ENCODE results near the gene COX6A2.
"Not testable (repeated sequence)": the region's sequence is repeated elsewhere in the genome, so short reads cannot be mapped to it uniquely, and the experiment has no call there.

COX6A2 gene

DNA sequence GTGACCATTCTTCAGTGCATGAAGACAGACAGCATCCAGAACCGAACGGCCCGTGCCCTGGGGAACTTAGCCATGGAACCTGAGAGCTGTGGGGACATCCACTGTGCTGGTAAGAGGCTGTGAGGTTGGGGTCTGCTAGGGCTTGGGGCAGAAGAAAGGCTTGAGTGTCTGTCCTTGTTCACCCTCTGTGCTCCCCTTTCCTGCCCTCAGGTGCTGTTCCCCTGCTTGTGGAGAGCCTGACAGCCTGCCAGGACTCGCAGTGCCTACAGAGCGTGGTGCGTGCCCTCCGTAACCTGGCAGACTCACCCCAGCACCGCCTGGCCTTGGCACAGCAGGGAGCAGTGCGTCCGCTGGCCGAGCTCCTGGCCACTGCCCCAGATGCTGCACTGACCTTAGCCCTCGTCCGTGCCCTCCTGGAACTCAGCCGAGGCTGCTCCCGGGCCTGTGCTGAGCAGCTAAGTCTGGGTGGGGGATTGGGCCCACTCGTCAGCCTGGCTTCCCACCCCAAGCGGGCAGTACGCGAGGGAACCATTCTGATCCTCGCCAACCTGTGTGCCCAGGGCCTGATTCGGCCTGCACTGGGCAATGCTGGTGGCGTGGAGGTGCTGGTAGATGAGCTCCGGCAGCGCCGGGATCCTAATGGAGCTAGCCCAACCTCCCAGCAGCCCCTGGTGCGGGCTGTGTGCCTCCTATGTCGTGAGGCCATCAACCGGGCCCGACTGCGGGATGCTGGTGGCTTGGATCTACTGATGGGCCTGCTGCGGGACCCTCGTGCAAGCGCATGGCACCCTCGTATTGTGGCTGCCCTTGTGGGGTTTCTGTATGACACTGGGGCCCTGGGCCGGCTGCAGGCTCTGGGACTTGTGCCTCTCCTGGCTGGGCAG is 34.0 kb upstream of the COX6A2 start:
- no peak for DNase-seq (ENCODE audit: low read depth in 2 of 3, low spot score in 2 of 3)

DNA sequence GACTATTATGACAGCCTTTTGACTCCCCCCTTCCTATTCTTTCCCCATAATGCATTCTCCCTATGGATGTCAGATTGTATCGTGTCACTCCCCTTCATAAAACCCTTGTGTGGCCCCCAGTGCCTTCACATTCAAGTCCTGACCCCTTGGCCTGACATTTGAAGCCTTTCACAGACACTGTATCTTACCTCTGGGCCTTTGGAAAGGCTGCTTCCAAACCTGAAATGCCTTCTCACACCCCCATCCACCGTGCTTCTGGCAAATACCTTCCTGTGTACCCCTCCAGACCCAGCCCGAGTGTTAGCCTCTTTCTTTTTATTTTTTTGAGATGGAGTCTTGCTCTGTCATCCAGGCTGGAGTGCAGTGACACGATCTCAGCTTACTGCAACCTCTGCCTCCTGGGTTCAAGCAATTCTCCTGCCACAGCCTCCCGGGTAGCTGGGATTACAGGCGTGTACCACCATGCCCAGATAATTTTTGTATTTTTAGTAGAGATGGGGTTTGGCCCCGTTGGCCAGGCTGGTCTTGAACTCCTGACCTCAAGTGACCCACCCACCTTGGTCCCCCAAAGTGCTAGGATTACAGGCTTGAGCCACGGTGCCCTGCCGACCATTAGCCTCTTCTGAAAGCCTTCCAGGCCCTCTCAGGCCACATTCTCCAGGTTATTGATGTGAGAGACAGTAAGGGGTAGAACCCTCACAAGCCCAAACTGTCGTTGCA is 33.2 kb upstream of the COX6A2 start:
- no peak for DNase-seq (ENCODE audit: low read depth in 2 of 3, low spot score in 2 of 3)

DNA sequence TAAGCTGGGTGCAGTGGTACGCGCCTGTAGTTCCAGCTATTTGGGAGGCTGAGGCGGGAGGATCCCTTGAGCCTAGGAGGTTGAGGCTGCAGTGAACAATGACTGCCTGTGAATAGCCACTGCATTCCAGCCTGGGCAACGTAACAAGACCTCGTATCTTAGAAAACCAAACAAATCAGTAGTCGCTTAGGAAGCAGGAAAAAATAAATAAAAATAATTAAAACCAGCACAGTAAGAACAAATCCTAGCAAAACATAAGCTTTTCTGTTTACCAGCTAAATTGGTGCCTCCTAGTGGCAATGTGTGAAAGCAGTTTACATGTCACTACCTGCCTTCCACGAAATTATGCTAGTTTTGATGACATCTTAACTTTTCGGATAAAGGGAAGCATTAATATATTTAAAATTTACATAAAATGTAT is 32.4 kb upstream of the COX6A2 start:
- no peak for DNase-seq (ENCODE audit: low read depth in 2 of 3, low spot score in 2 of 3)

DNA sequence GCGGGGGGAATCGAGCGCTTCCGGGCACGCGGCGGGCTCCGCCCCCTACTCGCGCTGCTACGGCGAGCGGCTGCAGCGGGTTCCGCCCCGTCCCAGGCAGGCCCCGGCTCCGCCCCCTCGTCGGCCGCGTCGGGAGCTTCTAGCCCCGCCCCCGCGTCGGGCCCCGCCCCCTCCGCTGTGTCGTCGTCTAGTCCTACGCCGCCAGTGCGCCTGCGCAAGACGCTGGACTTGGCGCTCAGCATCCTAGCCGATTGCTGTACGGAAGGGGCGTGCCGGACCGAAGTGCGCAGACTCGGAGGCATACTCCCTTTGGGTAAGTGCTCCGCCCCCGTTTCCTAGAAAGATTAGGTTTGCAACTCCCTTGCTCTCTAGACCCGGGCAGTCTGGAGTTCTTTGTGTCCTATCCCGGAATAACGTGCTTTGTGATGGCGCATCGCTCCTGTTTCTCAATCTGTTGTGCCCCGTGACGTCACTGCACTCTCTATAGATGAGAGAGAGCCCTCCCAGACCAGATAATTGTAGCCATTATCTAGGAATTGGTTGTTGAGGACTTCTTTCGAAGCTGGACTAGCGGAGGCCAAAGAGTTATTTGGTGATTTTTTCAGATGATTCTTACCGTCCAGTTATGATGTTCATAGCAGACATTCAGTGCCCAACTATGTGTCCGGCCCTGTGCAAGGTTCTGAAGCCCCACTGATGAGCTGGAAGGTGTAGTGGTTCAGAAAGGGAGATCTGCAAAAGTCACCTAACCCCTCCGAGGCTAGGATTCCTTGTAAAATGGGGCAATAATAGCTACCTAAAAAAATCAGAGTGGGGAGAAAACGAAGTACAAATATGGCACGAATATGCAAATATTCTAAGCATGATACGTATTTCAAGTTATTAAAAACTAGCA is 31.8 kb upstream of the COX6A2 start:
- DNase-seq (ENCODE audit: low read depth in 2 of 3, low spot score in 2 of 3), result peak; percentile 98 to 99 (median 98)

DNA sequence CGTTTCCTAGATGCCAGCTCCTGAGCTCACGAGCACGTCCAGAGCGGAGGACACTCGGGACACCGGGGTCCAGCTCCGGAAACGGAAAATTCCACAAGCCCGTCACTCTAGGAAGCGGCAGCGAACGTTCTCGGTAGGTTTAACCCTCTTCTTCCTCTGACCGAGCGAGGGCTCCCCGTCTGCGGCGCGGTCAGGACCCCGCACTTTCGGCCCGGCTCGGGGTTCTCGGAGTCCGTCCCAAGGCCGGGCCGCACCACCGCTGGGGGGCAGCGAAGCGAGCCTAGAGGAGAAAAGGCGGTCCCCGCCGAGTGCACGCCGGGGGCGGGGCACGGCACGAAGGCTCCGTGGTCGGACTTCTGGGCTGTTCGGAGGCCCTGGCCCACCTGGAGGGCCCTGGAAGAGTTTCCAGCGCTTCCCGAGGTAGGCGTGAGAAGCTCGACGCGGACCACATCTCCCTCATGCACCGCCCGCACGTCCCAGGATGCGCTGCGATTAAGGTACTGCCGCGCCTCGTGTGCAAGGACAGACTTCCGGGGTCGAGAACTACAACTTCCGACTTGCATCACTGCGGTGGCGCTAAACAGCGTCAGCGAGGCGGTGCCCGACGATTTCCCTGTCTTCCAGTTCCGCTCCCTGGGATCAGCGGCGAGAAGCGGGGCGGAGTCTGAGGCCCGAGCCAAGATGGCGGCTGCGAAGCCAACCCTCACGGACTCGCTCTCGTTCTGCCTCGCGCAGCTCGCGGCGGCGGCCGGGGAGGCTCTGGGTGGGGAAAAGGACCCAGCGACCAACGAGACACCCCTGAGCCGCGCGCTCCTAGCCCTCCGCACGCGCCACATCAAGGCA is 30.9 kb upstream of the COX6A2 start, which contains the start of gene ARMC5:
Gene ARMC5 (plus strand): TSS at position 658 of the 843 bp plus-strand sequence. CDS start 24 bp downstream, at position 682.
- DNase-seq (ENCODE audit: low read depth in 2 of 3, low spot score in 2 of 3), result peak; percentile 86 to 89 (median 89)

DNA sequence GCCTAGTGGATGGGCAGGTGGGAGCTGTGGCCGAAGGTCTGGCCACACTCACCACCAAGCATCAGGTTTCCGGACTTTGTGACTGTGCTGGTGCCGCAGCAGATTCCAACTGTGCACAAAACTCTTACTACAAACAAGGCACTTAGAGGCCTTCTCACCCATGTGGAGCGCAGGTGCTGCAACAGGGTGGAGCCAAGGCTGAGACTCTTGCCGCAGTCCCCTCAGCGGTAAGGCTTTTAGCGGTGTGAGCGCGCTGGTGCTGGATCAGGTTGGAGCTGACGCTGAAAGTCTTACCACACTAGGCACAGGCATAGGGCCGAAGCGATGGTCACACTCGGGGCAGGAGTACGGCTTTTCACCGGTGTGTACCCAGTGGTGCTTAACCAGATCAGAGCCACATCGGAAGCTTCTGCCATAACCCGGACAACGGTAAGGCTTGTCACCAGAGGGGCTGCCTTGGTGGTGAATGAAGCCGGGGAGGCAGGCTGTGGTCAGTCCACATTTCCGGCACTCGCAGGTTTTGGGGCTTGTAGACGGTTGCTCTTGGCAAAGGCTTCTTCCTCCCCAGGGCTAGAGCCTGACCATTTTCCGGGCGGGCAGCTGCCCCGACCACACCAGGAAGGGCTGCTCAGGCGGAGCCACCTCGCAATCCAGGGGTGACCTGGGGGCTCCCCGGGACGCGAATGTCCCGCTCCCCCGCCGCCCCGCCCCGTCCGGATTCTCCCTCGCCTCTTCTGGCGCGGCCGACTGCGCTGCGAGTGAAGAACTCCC is 30.1 kb upstream of the COX6A2 start:
- peak in 2 of 3 experiments; percentile 27 to 32 for DNase-seq (ENCODE audit: low read depth in 2 of 3, low spot score in 2 of 3)

DNA sequence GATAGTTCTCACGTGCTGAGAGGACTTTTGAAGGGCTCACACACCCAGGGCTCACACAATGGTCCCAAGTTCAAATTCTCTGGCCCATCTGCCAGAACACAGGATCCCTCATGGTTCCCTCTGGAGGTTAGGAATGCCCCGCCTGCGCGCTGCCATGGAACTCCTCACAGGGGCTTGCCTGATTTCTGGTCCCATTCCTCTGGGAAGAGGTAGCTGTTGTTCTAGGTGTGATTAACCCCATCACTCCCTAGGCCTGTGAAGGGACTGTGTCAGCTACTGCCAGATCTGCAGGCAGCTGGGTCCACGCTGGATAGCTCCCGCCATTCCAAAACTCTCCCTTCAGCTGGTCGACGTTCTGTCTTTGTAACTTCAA is 28.8 kb upstream of the COX6A2 start:
- DNase-seq (ENCODE audit: low read depth in 2 of 3, low spot score in 2 of 3), result no peak

DNA sequence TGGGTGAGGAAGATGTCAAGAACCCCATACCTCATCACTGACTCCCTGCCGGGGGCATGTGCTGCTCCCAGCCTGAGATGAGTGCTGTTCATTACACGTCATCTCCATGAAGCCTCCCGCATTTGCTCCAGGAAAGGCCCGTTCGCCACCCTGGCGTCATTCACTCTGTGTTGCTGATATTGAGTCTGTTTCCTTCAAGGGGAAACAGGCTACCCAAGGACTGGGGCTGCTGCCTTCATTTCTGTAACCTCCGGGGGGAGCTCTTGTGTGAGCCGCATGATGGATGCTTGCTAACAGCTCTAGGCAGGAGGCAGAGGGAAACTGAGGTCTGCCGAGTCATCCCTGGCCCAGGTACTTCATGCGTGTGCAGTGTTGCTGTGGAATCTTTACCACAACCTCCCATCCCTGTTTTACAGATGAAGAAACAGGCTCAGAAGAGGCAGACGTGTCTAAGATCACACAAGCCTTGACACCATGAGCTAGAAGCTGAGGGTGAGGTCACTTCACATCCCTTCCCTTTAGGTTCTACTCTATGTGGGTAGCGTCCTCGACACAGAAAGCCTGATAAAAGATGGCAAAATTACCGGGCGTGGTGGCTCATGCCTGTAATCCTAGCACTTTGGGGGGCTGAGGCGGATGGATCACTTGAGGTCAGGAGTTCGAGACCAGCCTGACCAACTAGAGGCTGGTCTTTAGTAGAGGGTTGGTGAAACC is 27.6 kb upstream of the COX6A2 start:
- no peak for DNase-seq (ENCODE audit: low read depth in 2 of 3, low spot score in 2 of 3)

DNA sequence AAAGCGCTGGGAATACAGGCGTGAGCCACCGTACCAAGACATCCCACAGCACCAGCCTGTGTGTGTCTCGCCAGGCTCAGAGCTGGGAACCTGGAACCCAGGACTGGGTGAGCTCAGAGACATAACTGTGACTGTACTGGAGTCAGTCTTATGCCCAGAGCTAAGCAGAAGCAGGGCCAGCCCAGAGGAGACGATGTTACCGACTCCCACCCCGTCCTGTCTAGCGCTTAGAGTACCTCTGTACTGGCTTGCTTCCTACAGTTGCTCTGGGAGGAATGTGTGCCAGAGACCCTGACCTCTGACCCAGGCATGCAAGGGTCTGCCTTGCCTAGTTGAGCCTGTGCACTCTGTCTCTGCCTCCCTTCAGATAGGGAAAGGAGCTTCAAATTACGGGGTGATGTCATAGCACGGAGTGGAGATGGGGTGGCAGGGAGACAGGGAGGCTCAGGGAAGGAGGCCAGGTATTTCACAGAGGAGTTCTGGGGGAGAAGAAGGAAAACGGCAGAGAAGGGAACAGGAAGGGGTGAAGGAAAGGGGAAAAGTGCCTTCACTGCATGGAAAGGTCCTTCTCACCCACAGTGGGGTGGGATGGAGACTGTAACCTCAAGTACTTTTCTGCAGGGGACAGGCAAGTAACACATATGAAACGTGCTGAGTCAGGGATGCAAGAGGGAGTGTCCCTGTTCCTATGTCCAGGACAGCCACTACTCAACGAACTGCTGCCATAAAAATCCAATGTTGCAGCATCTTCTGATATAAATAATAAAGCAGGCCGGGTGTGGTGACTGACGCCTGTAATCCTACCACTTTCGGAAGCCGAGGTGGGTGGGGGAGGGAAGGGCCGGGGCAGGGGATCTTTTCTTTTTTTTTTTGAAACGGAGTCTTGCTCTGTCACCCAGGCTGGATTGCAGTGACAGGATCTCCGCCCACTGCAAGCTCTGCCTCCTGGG is 25.4 kb upstream of the COX6A2 start:
- DNase-seq (ENCODE audit: low read depth in 2 of 3, low spot score in 2 of 3), result no peak

DNA sequence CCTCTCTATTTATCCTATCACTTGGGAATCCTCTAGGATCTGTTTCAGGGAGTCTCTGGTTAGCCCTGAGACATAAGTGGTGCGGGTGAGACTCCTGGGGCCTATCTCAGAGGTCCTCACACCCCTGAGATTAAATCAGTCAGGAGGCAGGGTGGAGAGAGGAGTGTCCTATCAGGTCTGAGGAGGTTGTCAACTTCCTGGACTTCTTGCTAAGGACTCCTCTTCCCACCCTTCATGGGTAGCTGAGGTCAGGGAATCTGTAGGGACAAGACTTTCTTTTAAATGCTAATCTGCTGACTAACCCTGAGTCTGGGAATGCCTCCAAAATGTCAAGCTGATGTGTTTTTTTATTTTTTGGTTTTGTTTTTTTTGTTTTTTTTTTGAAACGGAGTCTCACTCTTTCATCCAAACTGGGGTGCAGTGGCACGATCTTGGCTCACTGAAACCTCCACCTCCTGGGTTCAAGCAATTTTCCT is 24.5 kb upstream of the COX6A2 start:
- DNase-seq (ENCODE audit: low read depth in 2 of 3, low spot score in 2 of 3), result no peak

DNA sequence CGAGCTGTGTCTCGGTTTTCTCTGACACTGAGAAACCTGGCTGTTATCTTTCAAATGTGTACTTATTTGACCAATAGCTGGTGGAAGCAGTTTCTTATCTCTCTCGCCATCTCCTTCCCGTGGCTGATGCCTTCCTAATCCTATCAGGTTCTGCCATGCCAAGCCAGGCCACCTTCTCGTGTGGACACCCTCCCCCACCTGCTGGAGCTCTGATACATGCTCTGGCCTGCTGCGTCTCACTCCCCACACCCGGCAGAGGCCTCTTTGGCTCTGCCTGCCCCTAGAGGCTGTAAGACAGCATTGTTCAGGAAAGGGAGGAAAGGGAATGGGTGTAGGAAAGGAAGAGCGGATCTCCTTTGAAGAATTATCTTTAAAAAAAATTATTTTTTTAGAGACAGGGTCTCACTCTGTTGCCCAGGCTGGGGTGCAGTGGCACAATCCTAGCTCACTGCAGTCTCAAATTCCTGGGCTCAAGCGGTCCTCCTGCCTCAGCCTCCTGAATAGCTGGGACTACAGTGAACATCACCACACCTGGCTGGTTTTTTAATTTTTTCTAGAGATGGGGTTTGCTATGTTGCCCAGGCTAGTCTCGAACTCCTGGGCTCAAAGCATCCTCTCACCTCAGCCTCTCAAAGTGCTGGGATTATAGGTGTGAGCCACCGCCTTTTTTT is 23.7 kb upstream of the COX6A2 start:
- no peak for DNase-seq (ENCODE audit: low read depth in 2 of 3, low spot score in 2 of 3)

DNA sequence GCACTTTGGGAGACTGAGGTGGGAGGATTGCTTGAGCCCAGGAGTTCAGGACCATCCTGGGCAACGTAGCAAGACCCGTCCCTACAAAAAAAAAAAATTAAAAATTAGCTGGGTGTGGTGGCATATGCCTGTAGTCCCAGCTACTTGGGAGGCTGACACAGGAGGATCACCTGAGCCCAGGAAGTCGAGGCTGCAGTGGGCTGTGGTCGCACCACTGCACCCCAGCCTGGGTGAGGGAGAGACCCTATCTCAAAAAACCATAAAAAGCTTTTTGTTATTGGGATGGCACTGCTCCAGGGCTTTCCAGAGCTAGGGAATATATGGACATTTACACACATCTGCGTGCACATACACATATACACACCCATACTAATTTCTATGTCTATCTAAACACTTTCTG is 23.0 kb upstream of the COX6A2 start:
- no peak for DNase-seq (ENCODE audit: low read depth in 2 of 3, low spot score in 2 of 3)

DNA sequence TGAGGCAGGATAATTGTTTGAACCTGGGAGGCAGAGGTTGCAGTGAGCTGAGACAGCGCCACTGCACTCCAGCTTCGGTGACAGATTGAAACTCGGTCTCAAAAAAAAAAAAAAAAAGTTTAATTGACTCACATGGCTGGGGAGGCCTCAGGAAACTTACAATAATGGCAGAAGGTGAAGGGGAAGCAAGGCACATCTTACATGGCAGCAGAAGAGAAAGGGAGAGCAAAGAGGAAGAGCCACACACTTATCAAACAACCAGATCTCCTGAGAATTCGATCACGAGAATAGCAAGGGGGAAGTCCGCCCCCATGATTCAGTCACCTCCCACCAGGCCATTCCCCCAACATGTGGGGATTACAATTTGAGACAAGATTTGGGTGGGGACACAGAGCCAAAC is 17.8 kb upstream of the COX6A2 start:
- DNase-seq (ENCODE audit: low read depth in 2 of 3, low spot score in 2 of 3), result not testable (repeated sequence)

DNA sequence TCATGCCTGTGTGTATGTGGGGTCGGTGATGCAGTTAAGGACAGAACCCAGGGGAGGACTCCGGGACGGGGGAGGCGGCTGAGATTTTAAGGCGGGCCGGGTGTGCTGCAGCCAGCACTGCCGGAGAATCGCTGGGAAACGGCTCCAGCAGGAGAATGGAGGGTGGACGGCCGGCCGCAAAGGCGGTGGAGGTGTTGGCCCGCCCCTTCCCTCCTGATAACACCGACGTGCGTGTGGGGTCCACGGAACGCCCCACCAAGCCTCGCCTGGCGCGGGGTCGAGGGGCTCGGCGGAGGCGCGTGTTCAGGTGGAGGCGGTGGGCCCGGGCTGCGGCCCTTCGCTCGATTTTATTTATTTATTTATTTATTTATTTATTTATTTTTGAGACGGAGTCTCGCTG is 13.8 kb upstream of the COX6A2 start:
- DNase-seq (ENCODE audit: low read depth in 2 of 3, low spot score in 2 of 3), result no peak

DNA sequence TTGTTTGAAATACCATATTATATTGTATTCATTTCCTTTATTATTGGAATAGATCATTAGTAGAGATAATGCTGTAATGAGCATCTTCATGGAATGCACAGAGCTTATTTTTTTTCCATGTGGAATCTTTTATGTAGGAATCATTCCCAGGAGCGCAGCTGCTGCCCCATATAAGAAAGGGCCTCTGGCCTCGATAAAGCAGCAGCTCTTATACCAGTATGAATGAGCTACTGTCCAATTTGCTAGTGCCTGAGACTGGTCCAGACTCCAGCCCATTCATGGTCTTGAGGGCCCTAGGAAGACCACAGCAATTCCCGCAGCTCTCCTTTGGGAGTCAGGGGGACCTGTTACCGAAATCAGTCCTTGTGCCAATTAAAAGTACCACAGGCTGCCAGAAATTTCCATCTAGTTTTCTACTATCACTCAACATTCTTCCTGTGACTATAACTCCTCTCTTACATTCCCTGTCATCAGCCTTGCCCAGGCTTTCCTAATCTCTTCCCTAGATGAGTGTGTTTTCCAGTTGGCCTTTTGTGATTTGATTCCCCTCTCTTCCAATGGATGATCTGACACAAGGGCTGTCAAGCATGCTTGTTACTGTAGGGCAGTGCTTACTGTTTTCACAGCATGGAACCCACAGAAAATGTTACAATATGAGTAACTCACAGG is 12.5 kb upstream of the COX6A2 start:
- no peak for DNase-seq (ENCODE audit: low read depth in 2 of 3, low spot score in 2 of 3)

DNA sequence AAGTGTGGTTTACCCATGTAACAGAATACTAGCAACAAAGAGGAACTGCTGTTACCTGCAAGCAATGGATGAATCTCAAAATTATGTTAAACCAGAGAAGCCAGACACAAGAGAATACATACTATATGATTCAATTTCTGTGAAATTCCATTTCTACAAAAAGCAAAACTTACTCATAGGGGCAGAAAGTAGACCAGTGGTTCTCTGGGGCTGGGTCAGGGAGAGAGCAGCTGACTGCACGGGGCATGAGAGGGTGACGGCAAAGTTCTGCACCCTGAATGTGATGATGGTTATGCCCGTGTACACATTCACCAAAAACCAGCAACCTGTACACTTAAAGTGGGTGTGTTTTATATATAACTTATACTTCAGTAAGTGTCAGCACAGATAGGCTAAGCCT is 11.4 kb upstream of the COX6A2 start:
- DNase-seq (ENCODE audit: low read depth in 2 of 3, low spot score in 2 of 3), result no peak

DNA sequence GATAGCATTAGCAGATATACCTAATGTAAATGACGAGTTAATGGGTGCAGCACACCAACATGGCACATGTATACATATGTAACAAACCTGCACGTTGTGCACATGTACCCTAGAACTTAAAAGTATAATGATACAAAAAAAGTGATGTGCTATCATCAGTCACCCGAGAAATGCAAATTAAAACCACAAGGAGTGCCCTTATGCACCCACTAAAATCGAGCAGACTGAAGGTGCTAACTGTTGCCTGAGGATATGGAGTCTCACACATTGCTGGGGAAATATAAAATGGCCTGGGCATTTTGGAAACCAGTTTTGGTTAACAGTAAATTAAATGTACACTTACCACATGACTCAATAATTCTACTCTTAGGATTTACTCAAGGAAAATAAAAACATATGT is 10.9 kb upstream of the COX6A2 start:
- not testable (repeated sequence) for DNase-seq (ENCODE audit: low read depth in 2 of 3, low spot score in 2 of 3)

Measured in activated CD8-positive, alpha-beta memory T cell treated with anti-CD3 and anti-CD28 coated beads for 48 hours (primary cell).